Stimulated activated CD4-positive, alpha-beta T cell treated with anti-CD3 and anti-CD28 coated beads, Interleukin-4, amount 100 ng/mL, for 1 hour (primary cell): ENCODE data around the gene TSHZ2.

Experiments used
- DNase-seq: peaks from one replicate; pipeline ENCODE4 v3.0.0-alpha.2; 2020

The TSHZ2 gene

DNA sequence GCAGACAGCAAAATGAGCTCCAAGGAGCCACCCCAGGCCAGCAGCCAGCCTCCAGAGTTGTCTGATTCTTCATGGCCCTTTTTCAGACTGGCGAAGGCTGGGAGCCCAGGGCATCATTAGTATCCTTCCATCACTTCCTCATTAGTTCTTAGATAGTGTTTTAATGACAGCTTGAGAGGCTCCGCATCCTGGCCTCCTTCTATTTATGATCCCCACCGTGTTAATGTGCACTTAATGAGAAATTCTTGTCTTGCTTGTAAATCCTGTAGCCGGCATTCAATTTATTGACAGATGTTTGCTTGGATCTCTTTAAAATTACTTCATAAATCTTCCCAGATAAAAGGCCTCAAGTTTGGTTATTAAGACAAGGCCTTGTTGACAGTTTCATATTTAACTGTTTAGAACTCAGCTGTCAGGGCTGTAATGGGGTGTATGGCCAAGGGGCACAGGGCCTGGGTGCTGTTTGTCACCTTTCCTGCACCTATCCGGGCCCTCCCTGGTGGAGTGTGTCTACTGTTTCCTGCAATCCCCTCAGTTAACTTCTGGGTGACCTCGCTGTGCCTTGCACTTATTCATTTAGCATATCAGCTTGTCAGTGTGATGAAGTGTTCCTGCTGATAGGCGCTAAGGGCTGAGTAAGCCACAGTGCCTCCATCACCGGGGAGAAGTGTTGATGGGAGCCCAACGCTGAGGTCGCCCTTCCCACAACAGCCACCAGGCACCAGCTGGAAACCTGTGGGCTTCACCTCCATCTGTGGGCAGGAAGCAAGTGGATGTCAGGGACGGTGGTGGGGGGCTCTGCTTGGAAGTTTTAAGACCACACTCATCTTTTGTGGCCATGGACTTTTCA lies 169.3 kb downstream of the TSHZ2 start:
- no peak for DNase-seq

DNA sequence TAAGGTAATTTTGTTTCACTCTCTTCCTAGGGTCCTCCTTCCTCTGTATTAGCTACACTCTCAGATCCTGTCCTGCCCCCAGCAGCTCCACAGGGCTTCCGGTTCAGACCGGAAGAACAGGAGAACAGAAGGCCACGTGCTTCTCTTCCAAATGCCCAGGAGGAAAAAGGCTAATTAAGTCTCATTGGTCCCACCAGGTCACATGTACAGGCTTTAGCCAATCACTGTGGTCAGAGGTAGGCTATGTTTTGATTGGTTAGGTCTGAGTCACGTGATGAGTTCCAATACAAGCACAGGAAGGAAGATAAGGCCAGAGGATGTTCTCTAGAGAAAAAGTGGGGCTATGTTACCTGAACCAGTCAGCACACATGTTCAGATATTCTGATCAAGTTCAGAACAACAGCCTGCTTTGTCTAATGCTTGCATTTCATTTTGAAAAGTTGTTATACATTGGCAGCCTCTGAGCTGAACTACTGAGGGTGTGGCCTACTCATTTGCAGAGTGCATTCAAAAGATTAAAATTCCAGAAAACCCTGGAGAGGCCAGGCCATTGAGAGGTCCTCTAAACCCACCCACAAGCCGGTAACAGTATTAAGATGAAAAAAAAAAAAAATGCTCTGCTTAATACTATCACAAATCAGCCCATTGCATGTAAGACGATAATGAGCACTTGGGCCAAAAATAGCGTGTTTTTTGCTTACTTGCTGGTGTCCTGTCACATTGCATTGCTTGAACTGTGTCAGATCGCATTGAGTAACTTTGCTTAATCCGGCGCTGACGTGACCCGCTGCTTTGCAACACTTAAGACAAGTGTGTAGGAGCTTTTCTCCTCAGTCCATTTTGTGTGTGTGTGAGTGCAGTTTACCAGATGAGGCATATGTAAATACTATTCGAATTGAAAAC lies 170.3 kb downstream of the TSHZ2 start:
- DNase-seq, result no peak

DNA sequence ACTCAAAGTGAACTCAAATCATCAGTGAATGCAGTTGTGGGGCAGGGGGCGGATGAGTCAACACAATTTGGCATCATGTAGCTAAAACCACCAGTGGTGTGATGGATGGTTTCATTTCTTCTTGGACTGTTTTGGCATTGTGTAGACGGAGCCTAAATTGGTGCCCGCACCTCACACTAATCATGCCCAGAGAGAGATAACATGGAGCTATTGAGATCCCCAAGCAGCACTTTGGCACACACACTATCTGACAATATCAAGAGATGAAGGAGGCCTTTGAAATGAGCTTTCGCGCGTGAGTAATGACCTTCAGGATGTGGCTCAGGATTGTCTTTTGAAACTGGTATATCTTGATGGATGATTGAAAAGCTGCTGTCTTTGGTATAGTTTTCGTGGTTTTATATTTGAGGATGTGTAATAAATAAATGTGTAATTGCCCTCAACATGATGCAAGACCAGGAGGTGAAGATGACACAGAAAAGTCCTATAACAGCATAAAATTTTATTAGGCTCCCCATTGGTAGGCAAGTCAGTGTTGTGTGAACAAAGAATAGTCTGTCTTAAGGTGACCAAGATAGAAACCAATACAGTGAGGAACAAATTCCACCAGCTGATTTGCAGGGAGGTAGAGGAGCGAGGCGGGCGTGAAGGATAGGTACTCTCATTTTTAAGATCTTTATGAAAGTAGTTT lies 174.2 kb downstream of the TSHZ2 start:
- DNase-seq, result peak; percentile 57

DNA sequence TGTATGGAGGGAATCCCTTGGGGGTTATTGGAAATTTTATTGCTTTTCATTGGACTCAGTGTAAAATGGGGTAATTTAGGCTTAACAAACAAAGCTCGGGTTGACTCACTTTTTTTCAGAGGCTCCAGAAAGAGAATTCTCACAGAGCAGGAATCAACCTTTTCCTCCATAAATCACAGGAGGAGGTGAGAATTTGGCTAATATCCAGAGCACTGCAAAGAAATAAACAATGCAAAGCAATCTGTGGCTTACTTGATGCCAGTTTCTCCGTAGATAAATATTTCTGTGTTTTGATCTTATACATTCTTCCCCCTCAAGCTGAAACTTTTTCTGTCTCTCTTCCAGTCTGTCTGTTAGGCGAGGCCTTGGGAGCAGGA lies 176.6 kb downstream of the TSHZ2 start:
- no peak for DNase-seq

DNA sequence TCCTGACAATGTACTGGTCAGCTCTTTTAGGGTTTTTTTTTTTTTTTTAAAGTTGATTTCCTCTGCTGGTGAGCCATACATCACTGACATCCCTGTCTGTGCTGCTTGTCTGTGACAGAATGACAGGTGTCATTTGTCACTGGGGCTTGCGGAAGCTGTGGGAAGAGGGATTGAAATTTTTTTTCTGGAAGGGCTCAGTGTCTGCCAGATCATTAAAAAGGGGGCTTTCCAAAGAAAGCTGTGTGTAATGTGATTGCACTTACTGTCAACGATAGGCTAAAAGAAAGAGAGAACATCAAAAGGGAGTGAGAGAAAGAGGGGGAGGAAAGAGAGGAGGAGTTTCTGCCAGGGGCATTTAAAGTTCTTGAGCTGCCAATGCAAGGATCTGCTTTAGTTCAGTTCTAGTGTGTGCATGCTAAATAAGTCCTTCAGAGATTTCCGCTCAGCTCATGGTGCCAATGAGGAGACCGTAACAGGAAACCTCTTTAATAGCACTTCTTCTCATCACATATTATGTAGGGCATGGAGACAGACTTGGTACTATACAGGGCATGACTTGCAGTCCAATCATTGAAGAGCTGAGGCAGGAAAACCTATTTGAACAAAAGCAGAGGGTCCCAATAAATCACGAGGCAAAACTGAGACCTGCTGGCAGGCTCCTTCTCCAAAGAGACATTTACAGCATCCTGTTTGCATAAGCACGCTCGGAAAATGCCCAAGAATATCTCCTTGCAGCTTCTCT lies 177.2 kb downstream of the TSHZ2 start:
- no peak for DNase-seq

DNA sequence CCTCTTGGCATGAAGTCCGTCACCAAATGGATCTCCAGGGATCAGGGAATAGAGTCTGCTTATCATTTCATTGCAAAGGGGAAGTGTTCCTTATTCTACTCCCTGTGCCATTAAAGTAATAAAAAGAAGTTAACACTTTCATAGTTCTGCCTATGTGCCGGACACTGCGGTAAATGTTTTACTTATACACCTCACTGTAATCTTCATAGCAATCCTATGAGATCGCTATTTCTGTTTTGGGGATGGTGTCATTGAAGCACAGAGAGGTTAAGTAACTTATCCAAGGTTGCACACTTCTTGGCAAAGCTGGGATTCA lies 177.7 kb downstream of the TSHZ2 start:
- no peak for DNase-seq

DNA sequence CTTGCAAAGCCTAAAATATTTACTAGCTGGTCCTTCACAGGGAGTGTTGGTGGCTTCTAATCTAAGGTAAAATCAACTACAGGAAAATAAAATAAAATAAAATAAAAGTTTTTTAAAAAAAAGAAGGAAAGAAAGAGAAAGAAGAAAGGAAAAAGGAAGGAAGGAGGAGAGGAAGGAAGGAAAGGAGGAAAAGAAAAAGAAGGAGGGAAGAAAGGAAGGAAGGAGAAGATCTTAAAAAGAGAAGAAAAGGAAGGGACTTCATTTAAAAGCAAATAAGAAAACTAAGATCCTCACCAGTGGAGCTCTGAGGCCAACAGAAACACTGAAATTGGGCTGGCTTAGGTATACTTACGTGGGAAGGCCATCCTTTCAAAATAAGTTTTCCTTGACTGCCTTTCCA lies 178.4 kb downstream of the TSHZ2 start:
- no peak for DNase-seq

DNA sequence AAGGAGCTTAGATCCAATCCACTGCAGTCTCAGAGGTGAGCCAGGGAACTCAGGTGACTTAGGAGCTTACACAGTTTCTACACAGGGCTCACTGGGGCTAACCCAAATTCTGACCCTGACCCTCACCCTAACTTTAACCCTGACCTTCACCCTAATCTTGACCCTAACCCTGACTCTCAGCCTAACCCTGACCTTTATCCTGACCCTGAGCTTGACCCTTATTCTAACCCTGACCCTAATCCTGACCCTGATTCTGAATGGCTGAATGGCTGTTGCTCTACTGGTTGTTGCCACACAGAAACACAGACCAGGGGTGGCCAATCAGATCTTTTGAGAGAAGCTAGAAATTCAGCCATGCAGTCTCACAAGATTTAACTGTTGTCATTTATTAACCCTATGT lies 180.1 kb downstream of the TSHZ2 start:
- no peak for DNase-seq

DNA sequence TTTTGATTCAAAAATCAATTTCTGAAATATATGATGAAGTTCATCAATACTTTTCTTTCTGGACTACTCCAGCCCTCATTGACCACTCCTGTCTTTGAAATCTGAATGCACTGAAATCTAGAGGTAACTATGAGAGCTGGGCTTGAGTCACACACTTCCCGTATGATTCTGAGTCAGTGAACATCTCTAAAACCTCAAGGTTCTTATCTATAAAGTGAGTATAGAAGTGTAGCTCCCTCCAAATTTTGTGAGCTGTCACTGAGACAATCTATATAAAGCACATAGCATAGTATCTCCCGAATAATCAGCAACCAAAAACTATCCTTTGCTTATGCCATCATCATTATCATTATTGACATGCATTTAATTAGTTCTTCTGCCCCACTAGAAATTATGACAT lies 182.4 kb downstream of the TSHZ2 start:
- no peak for DNase-seq

DNA sequence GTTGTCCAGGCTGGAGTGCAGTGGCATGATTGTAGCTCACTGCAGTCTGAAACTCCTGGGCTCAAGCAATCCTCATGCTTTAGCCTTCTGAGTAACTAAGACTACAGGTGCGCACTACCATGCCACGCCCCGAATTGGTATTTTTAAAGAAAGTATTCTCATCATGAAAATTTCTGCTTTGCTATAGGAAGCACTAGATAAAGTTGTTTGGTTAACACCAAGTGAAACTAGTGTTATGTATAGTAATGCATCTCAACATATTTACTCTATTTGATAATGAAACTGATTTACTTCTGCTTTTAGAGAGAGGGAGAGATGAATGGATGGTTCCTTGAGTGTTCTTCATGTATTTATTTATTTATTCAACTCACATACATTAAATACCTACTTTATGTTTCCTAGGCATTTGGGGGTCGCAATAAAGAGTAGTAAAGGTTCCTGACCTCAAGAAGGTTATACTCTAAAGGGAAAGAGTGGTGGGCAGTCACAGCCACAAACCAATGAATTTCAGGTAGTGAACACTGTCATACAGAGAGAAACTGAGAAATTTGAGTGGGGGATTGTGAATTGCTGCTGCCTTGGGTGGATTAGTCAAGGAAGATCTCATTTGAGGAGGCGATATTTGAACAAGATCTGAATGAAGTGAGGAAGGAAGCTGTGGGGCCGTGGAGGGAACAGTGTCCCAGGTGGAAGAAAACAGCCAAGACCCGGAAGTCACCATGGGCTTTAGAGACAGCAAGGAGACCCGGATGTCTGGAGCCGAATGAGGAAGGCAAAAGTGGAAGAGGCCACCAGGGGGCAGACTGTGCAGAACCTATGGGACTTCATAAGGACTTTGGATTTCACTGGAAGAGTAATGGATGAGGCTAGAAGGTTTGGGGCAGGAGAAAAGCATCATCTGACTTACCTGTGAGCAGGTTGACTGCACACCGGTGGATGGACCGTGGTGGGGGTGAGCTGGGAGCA lies 185.6 kb downstream of the TSHZ2 start:
- DNase-seq, result peak; percentile 39

DNA sequence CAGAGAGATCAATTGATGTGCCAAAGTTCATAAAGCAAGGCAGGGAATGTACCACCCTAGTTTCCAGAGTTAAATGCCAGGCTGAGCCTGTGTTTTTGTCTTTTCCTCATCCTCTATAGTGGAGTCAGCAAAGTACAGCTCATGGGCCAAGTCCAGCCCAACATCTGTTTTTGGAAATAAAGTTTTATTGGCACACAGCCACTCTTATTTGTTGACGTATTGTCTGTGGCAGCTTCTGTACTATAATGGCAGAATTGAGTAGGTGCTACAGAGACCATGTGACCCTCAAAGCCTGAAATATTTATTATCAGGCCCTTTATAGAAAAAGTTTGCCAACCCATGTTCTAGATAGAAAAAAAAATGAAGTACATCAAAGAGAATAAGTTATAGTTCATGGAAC lies 187.0 kb downstream of the TSHZ2 start:
- no peak for DNase-seq

DNA sequence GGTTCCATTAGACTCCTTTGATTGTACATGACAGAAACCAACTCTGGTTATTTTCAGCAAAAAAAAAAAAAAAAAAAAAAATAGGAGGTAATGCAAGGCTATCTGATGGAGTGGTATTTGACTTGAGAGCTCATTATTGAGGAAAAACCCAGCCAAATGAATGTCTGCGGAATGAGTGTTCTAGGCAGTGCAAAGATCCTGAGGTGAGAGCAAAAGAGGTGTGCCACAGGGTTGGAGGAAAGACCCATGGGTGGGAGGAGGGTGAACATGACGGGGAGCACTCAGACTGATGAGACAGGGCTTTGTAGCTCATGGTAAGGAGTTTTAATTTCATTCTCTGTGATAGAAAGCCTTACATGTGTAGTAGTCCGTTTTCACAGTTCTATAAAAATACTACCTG lies 188.9 kb downstream of the TSHZ2 start:
- DNase-seq, result no peak

DNA sequence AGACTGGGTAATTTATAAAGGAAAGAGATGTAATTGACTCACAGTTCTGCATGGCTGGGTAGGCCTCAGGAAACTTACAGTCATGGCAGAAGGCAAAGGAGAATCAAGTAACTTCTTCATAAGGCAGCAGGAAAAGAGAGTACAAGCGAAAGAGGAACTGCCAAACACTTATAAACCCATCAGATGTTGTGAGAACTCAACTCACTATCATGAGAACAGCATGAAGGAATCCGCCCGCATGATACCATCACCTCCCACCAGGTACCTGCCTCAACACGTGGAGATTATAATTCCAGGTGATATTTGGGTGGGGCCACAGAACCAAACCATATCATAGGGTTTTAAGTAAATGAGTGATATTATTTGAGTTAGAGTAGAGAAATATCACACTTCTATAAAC lies 189.3 kb downstream of the TSHZ2 start:
- DNase-seq, result no peak

DNA sequence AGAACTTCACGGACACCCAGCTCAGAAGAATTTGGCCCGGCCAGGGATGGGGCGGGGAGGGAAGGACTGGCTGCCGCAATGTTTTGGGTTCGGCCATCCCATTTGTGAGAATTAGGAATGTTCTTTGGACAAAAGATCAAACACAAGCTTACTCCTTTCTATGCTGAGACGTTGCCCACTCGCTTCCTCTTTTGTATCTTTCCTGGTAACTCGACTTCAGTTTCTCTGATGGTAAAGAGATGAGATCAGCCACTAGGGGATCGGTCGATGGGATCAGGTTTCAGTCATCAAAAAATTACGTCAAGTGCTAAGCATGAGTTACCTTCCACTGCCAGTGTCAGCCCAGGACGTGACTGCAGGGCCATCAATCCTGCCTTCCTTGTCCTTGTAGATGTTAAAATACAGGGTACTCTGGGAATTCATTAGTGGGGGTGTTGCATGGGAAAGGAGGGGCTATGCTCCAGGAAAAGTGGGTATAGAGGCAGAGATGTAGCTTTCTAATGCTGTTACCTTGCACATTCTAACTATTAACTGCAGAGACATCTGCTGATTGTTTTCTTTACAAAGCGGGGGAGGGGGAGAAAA lies 190.2 kb downstream of the TSHZ2 start:
- no peak for DNase-seq

DNA sequence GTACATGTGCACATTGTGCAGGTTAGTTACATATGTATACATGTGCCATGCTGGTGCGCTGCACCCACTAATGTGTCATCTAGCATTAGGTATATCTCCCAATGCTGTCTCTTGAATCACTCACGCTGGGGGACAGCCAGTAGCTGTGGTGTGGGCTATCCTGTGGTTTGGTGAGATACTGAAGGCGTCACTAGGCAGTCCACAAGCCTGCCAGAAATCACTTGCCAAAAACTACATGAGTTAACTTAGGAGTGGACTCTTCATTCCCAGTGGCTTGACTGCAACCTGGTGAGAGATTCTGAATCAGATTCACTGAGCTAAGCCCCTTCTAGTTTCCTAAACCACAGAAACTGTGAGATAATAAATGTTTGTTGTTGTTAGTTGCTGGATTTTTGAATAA lies 191.3 kb downstream of the TSHZ2 start:
- DNase-seq, result no peak

DNA sequence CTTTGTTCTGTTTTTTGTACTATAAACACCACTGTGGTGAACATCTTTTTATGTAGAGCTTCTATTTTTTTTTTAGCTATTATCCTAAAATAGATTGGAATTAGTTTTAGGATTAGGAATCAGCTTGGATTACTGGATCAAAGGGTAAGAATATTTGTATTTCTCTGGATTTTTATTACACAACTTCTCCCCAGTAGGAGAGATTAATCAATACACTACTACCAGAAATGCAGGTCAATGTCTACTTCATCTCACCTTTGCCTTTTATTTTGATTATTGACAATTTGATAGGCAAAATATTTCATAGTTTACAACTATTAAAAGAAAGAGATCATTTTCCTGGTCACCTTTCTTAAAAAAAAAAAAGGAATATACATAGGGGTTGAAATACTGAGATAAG lies 191.9 kb downstream of the TSHZ2 start:
- DNase-seq, result no peak

DNA sequence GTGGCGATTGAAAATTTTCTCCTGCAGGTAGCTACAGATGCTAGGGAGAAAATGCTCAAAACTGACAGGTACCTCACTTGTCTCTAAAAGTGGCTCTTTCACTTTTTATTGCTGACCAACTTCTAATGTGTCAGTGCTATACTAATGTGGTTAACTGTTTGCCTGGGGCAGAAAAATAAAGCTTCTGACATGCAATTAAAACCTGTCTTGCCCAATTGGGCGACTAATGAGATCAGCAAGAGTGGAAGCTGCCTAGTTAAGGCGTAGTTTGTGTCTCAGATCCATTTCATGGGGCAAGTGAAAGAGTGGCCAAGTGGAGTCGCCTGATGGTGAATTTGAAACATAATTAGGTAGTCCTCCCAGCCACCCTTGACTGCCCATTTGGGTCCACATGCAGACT lies 193.3 kb downstream of the TSHZ2 start:
- no peak for DNase-seq

DNA sequence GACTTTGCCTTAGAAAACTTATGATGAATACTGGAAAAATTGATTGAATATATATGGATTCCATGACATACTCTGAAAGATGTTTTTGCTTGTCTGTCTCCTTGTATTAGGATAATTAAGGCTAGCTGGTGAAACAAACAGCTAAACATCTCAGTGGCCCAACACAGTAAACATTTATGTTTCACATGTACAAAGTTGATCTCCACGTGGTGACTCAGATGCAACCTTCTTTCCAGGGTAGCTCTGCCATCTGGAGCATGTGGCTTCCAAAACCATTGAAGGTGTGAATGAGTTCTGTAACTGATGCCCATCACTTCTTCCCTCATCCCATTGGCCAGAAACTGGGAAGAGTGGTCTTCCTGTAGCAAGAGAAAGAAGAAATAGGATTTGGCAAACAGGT lies 196.3 kb downstream of the TSHZ2 start:
- DNase-seq, result no peak

DNA sequence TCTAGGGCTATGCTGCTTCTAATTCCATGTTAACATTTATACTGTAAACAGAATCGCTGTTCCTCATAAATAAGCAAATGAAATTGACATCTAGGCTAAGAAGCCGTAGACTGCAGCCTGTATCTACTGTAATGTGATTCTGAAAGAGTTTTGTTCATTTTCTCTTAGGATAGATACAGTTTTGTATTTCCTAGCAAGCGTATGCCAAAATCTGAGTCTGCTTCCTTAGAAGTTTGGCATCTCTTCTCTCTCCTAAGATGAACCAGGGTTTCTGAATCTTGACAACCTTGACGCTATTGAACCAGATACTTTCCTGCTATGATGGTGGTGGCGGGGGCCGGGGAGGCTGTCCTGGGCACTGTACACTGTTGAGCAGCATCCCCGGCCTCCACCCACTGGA lies 198.0 kb downstream of the TSHZ2 start:
- DNase-seq, result no peak

DNA sequence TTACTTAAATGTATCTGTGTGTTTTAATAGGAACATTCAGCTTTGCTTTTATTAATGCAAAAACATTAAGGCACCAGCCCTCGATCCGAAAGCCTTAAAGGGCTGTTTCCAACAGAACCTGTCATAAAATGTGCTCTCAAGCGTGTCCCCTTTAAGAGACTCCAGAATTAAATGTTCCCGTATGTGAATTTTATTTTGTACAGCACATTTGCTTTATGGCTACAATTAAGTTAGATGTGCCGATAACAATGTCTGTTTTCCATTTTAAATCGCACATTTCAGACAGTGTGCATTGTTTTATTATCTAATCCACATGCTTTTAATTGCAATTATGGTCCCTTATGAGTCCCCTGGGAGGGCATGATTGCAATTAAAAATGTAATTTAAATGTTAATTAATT lies 198.9 kb downstream of the TSHZ2 start:
- DNase-seq, result no peak

DNA sequence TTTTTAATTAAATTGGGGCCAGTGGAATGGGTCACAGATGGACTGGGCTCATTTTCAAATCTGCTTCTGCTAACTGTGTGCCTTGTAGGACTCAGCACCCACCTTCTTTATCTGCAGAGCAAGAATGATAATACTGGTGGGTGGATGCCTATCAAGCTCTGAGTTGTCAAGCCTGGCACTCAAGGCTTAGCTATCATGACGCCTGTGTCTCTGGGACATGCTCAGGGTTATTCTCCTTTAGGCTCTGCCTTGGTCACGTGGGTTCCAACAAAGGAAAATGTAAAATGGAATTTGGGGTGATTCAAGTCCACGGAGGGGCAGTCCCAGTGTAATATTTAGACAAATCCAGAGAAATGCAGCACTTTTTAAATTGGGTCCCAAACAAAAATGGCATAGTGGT lies 202.3 kb downstream of the TSHZ2 start:
- no peak for DNase-seq
